Neural progenitor cell (in vitro differentiated cells): ENCODE measurements around the gene MYCBP2. TPM values are rescaled to one million over a fixed set of nuclear protein-coding genes. Genes with fewer than 3 reads are reported as not detected.

Experiments used
- DNase-seq: peaks from one replicate; pipeline ENCODE4 v3.0.0-alpha.2; 2016; ENCODE audit warnings: low spot score
- H2AFZ ChIP-seq: fragments of 200-600 bp; sonication (generic); replicated peaks from 2 replicates; pipeline ENCODE4 v1.6.1; 2016; ENCODE audit warnings: antibody characterized with exemption
- H3F3A ChIP-seq: fragments of 200-600 bp; sonication (generic); 2 replicates; pipeline ENCODE4 v1.6.1; 2016; ENCODE audit warnings: antibody characterized with exemption, low read depth
- H3K27ac ChIP-seq: fragments of 200-600 bp; sonication (generic); 2 replicates; pipeline ENCODE4 v1.5.1; 2016; ENCODE audit warnings: mild to moderate bottlenecking
- H3K27me3 ChIP-seq: fragments of 200-600 bp; sonication (generic); 2 replicates; pipeline ENCODE4 v1.6.1; 2016; ENCODE audit warnings: mild to moderate bottlenecking, moderate library complexity
- H3K36me3 ChIP-seq: fragments of 200-600 bp; sonication (generic); 2 replicates; pipeline ENCODE4 v1.5.1; 2016
- H3K4me1 ChIP-seq: fragments of 200-600 bp; sonication (generic); 2 replicates; pipeline ENCODE4 v1.6.1; 2016; ENCODE audit warnings: mixed run types
- H3K4me2 ChIP-seq: fragments of 200-600 bp; sonication (generic); 2 replicates; pipeline ENCODE4 v1.6.1; 2016
- H3K4me3 ChIP-seq: fragments of 200-600 bp; sonication (generic); 2 replicates; pipeline ENCODE4 v1.5.1; 2016
- H3K79me2 ChIP-seq: fragments of 200-600 bp; sonication (generic); 2 replicates; pipeline ENCODE4 v1.6.1; 2016; ENCODE audit warnings: low read depth
- H3K9ac ChIP-seq: fragments of 200-600 bp; sonication (generic); 2 replicates; pipeline ENCODE4 v1.6.1; 2016
- H3K9me3 ChIP-seq: fragments of 200-600 bp; sonication (generic); 2 replicates; pipeline ENCODE4 v1.5.1; 2016; ENCODE audit warnings: low read depth
- H4K20me1 ChIP-seq: fragments of 200-600 bp; sonication (generic); 2 replicates; pipeline ENCODE4 v1.6.1; 2016; ENCODE audit warnings: low read depth
- H3K27ac Mint-ChIP-seq: 3 replicates; pipeline ENCODE4 v1.8.0; 2021; ENCODE audit warnings: mixed read lengths
- H3K27me3 Mint-ChIP-seq: 2 replicates; pipeline ENCODE4 v1.8.0; 2022; ENCODE audit warnings: low read depth, mild to moderate bottlenecking, inconsistent platforms, moderate library complexity, mixed read lengths; ENCODE audit not compliant: insufficient read depth
- H3K36me3 Mint-ChIP-seq: 3 replicates; pipeline ENCODE4 v1.8.0; 2021; ENCODE audit warnings: mixed read lengths
- H3K4me1 Mint-ChIP-seq: 3 replicates; pipeline ENCODE4 v1.8.0; 2021; ENCODE audit warnings: mixed read lengths
- H3K4me3 Mint-ChIP-seq: 3 replicates; pipeline ENCODE4 v1.8.0; 2021; ENCODE audit warnings: mild to moderate bottlenecking, moderate library complexity, mixed read lengths
- H3K9me3 Mint-ChIP-seq: 3 replicates; pipeline ENCODE4 v1.8.0; 2020; ENCODE audit warnings: mixed read lengths
- CTCF ChIP-seq: fragments of 200-600 bp; sonication (generic); IDR thresholded peaks from 2 replicates; pipeline ENCODE4 v1.5.1; 2017; ENCODE audit warnings: antibody characterized with exemption, mild to moderate bottlenecking
- EZH2 ChIP-seq: fragments of 200-600 bp; sonication (generic); IDR thresholded peaks from 2 replicates; pipeline ENCODE4 v1.6.1; 2017; ENCODE audit warnings: antibody characterized with exemption, mild to moderate bottlenecking, moderate library complexity
- EZH2phosphoT487 ChIP-seq: fragments of 200-600 bp; sonication (generic); IDR thresholded peaks from 2 replicates; pipeline ENCODE4 v1.6.1; 2017; ENCODE audit warnings: antibody characterized with exemption
- total RNA-seq: library from RNA; depleted of rRNA; stranded (reverse); fragments of >200 nt; gene quantifications from 2 replicates; pipeline ENCODE4 v1.2.3, GENCODE V29; 2015; ENCODE audit warnings: low replicate concordance

Gene MYCBP2
- total RNA-seq, 1 donor from 2014 or later = 37.8 TPM

- H3K4me1 ChIP-seq = no peaks in the 10 kb centered on the region
- H3K27ac ChIP-seq = no peak overlapping the region
- no peak overlapping the region for H3K4me2 ChIP-seq
- peaks cover 7% of the 10 kb centered on the region for H3K36me3 ChIP-seq
- Mint-ChIP-seq H3K27me3 (no peaks in the 10 kb centered on the region), H3K4me1 (no peaks in the 10 kb centered on the region), H3K27ac (no peak overlapping the region), H3K9me3 (no peaks in the 10 kb centered on the region), H3K36me3 (peaks cover 8% of the 10 kb centered on the region), H3K4me3 (no peak overlapping the region)
- H3K9me3 ChIP-seq = no peaks in the 10 kb centered on the region
- H3K27me3 ChIP-seq = no peaks in the 10 kb centered on the region
- H3K79me2 ChIP-seq = no peaks in the 10 kb centered on the region
- no peak overlapping the region for H3K9ac ChIP-seq
- H4K20me1 ChIP-seq = no peaks in the 10 kb centered on the region
- H2AFZ ChIP-seq = no peak overlapping the region
- no peaks in the 10 kb centered on the region for H3F3A ChIP-seq
- H3K4me3 ChIP-seq = no peak overlapping the region
- TF ChIP-seq CTCF (no peak), EZH2phosphoT487 (no peak), EZH2 (no peak)
- no peak for DNase-seq
Observed at GRCh38 chr13:77177646-77178045, 149.2 kb downstream of the MYCBP2 start.

- Histone ChIP-seq H3K9me3 (no peaks in the 10 kb centered on the region), H4K20me1 (no peaks in the 10 kb centered on the region), H3K79me2 (no peaks in the 10 kb centered on the region), H3K4me1 (no peaks in the 10 kb centered on the region), H3K27me3 (no peaks in the 10 kb centered on the region), H2AFZ (no peak overlapping the region), H3K36me3 (peaks cover 7% of the 10 kb centered on the region), H3K4me3 (no peak overlapping the region), H3K9ac (no peak overlapping the region), H3K4me2 (no peak overlapping the region), H3F3A (no peaks in the 10 kb centered on the region), H3K27ac (no peak overlapping the region)
- no peak for DNase-seq
- Mint-ChIP-seq H3K27ac (no peak overlapping the region), H3K9me3 (no peaks in the 10 kb centered on the region), H3K27me3 (no peaks in the 10 kb centered on the region), H3K4me3 (no peak overlapping the region), H3K36me3 (peaks cover 13% of the 10 kb centered on the region), H3K4me1 (no peaks in the 10 kb centered on the region)
- no peak for TF ChIP-seq EZH2
- no peak for TF ChIP-seq CTCF
- no peak for TF ChIP-seq EZH2phosphoT487
Observed at GRCh38 chr13:77176350-77176749, 150.5 kb downstream of the MYCBP2 start.

- Histone ChIP-seq H3K4me2 (no peak overlapping the region), H4K20me1 (no peaks in the 10 kb centered on the region), H3K4me3 (no peak overlapping the region), H3K4me1 (no peaks in the 10 kb centered on the region), H3K27ac (no peak overlapping the region), H3K9me3 (no peaks in the 10 kb centered on the region), H3K79me2 (no peaks in the 10 kb centered on the region), H3K36me3 (peaks cover 8% of the 10 kb centered on the region), H3K9ac (no peak overlapping the region), H3K27me3 (no peaks in the 10 kb centered on the region), H2AFZ (no peak overlapping the region), H3F3A (no peaks in the 10 kb centered on the region)
- Mint-ChIP-seq H3K36me3 (peaks cover 13% of the 10 kb centered on the region), H3K27ac (no peak overlapping the region), H3K9me3 (no peaks in the 10 kb centered on the region), H3K4me1 (no peaks in the 10 kb centered on the region), H3K27me3 (no peaks in the 10 kb centered on the region), H3K4me3 (no peak overlapping the region)
- no peak for DNase-seq
- no peak for TF ChIP-seq EZH2phosphoT487
- no peak for TF ChIP-seq EZH2
- no peak for TF ChIP-seq CTCF
Observed at GRCh38 chr13:77172650-77173049, 154.2 kb downstream of the MYCBP2 start.

DNA sequence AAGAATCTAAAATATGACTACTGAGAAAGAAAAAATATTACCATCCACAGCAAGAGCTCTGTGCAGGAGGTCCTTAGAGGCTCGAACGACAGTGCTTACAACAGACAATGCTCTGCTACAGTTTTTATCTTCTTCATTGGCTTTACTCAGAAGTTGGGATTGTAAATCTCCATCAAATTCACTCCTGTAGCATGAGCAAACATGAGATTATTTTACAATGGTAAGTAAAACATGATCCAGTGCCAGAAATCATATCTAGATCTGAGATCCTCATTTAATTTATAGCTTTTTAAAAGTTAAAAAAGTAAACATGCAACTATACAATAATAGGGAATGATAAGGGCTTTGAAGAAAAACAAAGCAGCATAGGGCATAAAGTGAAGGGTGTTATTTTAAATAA, 155.4 kb downstream of the MYCBP2 start:
- Histone ChIP-seq H3K4me2 (no peak overlapping the region), H3K79me2 (no peaks in the 10 kb centered on the region), H3K4me3 (no peak overlapping the region), H3K27me3 (no peaks in the 10 kb centered on the region), H4K20me1 (no peaks in the 10 kb centered on the region), H3K27ac (no peak overlapping the region), H3F3A (no peaks in the 10 kb centered on the region), H3K9ac (no peak overlapping the region), H2AFZ (no peak overlapping the region), H3K36me3 (peaks cover 8% of the 10 kb centered on the region), H3K4me1 (no peaks in the 10 kb centered on the region), H3K9me3 (no peaks in the 10 kb centered on the region)
- DNase-seq = no peak
- no peaks in the 10 kb centered on the region for H3K4me1 Mint-ChIP-seq
- H3K27me3 Mint-ChIP-seq = no peaks in the 10 kb centered on the region
- no peaks in the 10 kb centered on the region for H3K9me3 Mint-ChIP-seq
- H3K4me3 Mint-ChIP-seq = no peak overlapping the region
- TF ChIP-seq EZH2 = no peak
- TF ChIP-seq CTCF = no peak
- TF ChIP-seq EZH2phosphoT487 = no peak
- peaks cover 11% of the 10 kb centered on the region for H3K36me3 Mint-ChIP-seq
- no peak overlapping the region for H3K27ac Mint-ChIP-seq
